K562 (cell line): ENCODE measurements around the gene MYRIP. TPM values are rescaled to one million over a fixed set of nuclear protein-coding genes. Genes with fewer than 3 reads are reported as not detected.

Source experiments
- ATAC-seq: fragments of 200-7000 bp; cut with Tn5 transposase; 3 replicates; pipeline ENCODE4 v1.9.1; 2020; ENCODE audit warnings: moderate library complexity
- BruUV-seq: library from RNA; stranded (reverse); fragments of 400-500 nt; replicated peaks from 2 replicates; lab custom pipeline; 2021; lab: Mats Ljungman, UMichigan
- CTCF ChIA-PET: fragments of 300-600 bp; formaldehyde crosslinking; extraction: SDS; loops from one replicate; lab custom pipeline; 2021; ENCODE audit warnings: low intra/inter-chr PET ratio; lab: Yijun Ruan, JAX
- POLR2A ChIA-PET: fragments of 300-600, 350-650 bp; sonication (Branson Sonifier 250); formaldehyde crosslinking; extraction: SDS; loops from one replicate; lab custom pipeline; 2021; ENCODE audit warnings: antibody characterized with exemption, inconsistent platforms; lab: Yijun Ruan, JAX
- DNase-seq, 4 experiments: peaks; one replicate each; pipeline versions ENCODE4 v3.0.0 to v3.0.0-alpha.2; 2011 to 2018; ENCODE audit warnings: low spot score in 3 of 4, mixed read lengths in 3 of 4; ENCODE audit errors: extremely low read depth in 1 of 4
- FAIRE-seq: peaks from 2 replicates; lab custom pipeline; 2011; peaks lifted over from hg19 to GRCh38; lab: Jason Lieb, UNC
- H2AFZ ChIP-seq: 2 replicates; pipeline ENCODE4 v1.6.0; 2011; ENCODE audit warnings: low read depth, low read length, control low read depth, inconsistent platforms
- H3K27ac ChIP-seq: fragments of 200-600 bp; 3 replicates; pipeline ENCODE4 v1.8.0; 2011; ENCODE audit warnings: low read depth, mild to moderate bottlenecking, control low read depth, inconsistent platforms, low read length, moderate library complexity, mixed read lengths; ENCODE audit errors: extremely low read depth
- H3K27me3 ChIP-seq, 2 experiments: fragments of 300-600 bp in 1 of 2; 2 replicates in 1 of 2; 3 replicates in 1 of 2; pipeline versions ENCODE4 v1.6.0 to v1.8.0; 2011; ENCODE audit warnings: inconsistent platforms in 2 of 2, low read length in 2 of 2, mild to moderate bottlenecking in 1 of 2, mixed read lengths in 1 of 2, moderate library complexity in 1 of 2; ENCODE audit not compliant: control insufficient read depth in 2 of 2, insufficient read depth in 2 of 2
- H3K36me3 ChIP-seq: fragments of 300-600 bp; 3 replicates; pipeline ENCODE4 v1.8.0; 2011; ENCODE audit warnings: mild to moderate bottlenecking, low read length, inconsistent platforms; ENCODE audit not compliant: control insufficient read depth, insufficient read depth
- H3K4me1 ChIP-seq, 2 experiments: fragments of 200-600 bp in 1 of 2; replicated peaks in 1 of 2; 2 replicates in 1 of 2; 3 replicates in 1 of 2; pipeline versions ENCODE4 v1.5.1 to v1.8.0; 2011; ENCODE audit warnings: inconsistent platforms in 2 of 2, low read length in 2 of 2, mild to moderate bottlenecking in 1 of 2, mixed read lengths in 1 of 2, moderate library complexity in 1 of 2; ENCODE audit not compliant: control insufficient read depth in 2 of 2, insufficient read depth in 2 of 2
- H3K4me2 ChIP-seq: 2 replicates; pipeline ENCODE4 v1.6.1; 2011; ENCODE audit warnings: low read length, control low read depth, inconsistent platforms, mixed read lengths; ENCODE audit not compliant: insufficient read depth
- H3K4me3 ChIP-seq: fragments of 200-600 bp; sonication (generic), shearing (Covaris generic); 2 replicates; pipeline ENCODE4 v1.5.1; 2016; ENCODE audit warnings: control low read depth, inconsistent platforms
- H3K79me2 ChIP-seq: fragments of 200-600 bp; 3 replicates; pipeline ENCODE4 v1.8.0; 2011; ENCODE audit warnings: low read length, inconsistent platforms; ENCODE audit not compliant: control insufficient read depth, insufficient read depth
- H3K9ac ChIP-seq, 2 experiments: 2 replicates each; pipeline versions ENCODE4 v1.6.0 to v1.6.1; 2011; ENCODE audit warnings: low read depth in 2 of 2, low read length in 2 of 2, control low read depth in 1 of 2, inconsistent platforms in 1 of 2, mild to moderate bottlenecking in 1 of 2, mixed read lengths in 1 of 2; ENCODE audit not compliant: insufficient read depth in 1 of 2
- H3K9me1 ChIP-seq: one replicate; pipeline ENCODE4 v1.6.0; 2011; ENCODE audit warnings: inconsistent platforms, mild to moderate bottlenecking, low read length, moderate library complexity; ENCODE audit not compliant: control insufficient read depth, insufficient read depth
- H3K9me3 ChIP-seq: replicated peaks from 2 replicates; pipeline ENCODE4 v1.5.1; 2011; ENCODE audit warnings: low read depth, low read length, inconsistent platforms; ENCODE audit not compliant: control insufficient read depth, insufficient read depth
- H4K20me1 ChIP-seq: replicated peaks from 2 replicates; pipeline ENCODE4 v1.6.1; 2011; ENCODE audit warnings: low read length, inconsistent platforms, mixed read lengths; ENCODE audit not compliant: control insufficient read depth, insufficient read depth
- CEBPB ChIP-seq: fragments of 450-650 bp; IDR thresholded peaks from 2 replicates; pipeline ENCODE4 v1.6.1; 2016; ENCODE audit warnings: missing genetic modification characterization, missing compliant biosample characterization
- CEBPG ChIP-seq, 3 experiments: fragments of 200-800 bp in 1 of 3; sonication (Bioruptor generic) in 1 of 3; sonication (generic) in 1 of 3; formaldehyde crosslinking in 1 of 3; IDR thresholded peaks in 2 of 3; conservative IDR thresholded peaks in 1 of 3; 2 replicates each; pipeline versions ENCODE4 v1.6.1 to v1.8.0; 2016 to 2022; ENCODE audit warnings: missing compliant biosample characterization in 2 of 3, missing genetic modification characterization in 2 of 3, mild to moderate bottlenecking in 1 of 3, missing genetic modification reagents in 1 of 3
- MAFF ChIP-seq: IDR thresholded peaks from 2 replicates; pipeline ENCODE4 v1.6.1; 2012; ENCODE audit warnings: low read length, improper control_type of control experiment
- ZNF133 ChIP-seq: fragments of 250-450 bp; sonication (Bioruptor Pico); IDR thresholded peaks from 2 replicates; pipeline ENCODE4 v1.4.0; 2020; ENCODE audit warnings: mild to moderate bottlenecking
- WGBS: fragments of 100-300 bp; shearing (Covaris generic); methylation state at CpG from one replicate; pipeline ENCODE4 v1.1.6; 2016; ENCODE audit warnings: low coverage, mixed read lengths; ENCODE audit not compliant: insufficient coverage; ENCODE audit errors: missing lambda C conversion rate; 5-methylcytosine and 5-hydroxymethylcytosine counted together
- in situ Hi-C: fragments of 300-500 bp; cut with MboI; formaldehyde crosslinking; loops from 4 replicates; pipeline ENCODE4 v1.15.0; 2018; ENCODE audit warnings: inconsistent platforms, mixed read lengths
- intact Hi-C: fragments of 100-400 bp; cut with micrococcal nuclease; formaldehyde crosslinking; loops from 2 replicates; pipeline ENCODE4 v1.14.2; 2022
- polyA plus RNA-seq, 8 experiments: library from polyadenylated mRNA; depleted of rRNA in 4 of 8; stranded (reverse) in 5 of 8; unstranded in 3 of 8; fragments of >200 nt; fragmentation: Nextera tagmentation in 2 of 8; fragmentation: Illumina TruSeq in 1 of 8; extraction: Ambion mirVana in 2 of 8; extraction: Trizol in 1 of 8; gene quantifications; 2 replicates each; pipeline versions ENCODE4 v1.2.1 to v1.2.3, GENCODE V29; 2011 to 2014; ENCODE audit warnings: inconsistent platforms in 1 of 8, missing spikeins in 1 of 8
- total RNA-seq, 7 experiments: library from RNA; depleted of rRNA in 6 of 7; stranded (reverse); fragments of >200 nt in 6 of 7; fragmentation: Illumina TruSeq in 2 of 7; extraction: Trizol in 2 of 7; gene quantifications; 2 replicates each; pipeline versions ENCODE4 v1.2.1 to v1.2.3, GENCODE V29; 2011 to 2021; ENCODE audit warnings: low replicate concordance in 1 of 7
- TF ChIP-seq, protein P1 (sequence below): fragments of 450-650 bp; IDR thresholded peaks from 2 replicates; pipeline ENCODE4 v1.6.1; 2016; ENCODE audit warnings: missing biosample characterization, missing genetic modification characterization

Gene MYRIP
- total and polyA plus RNA-seq, 9 of the 15 experiments (the other 6 are each of a cell fraction or from before 2014, with no cell fraction given), result 0.03 to 0.12 TPM; not detected in 7

DNA sequence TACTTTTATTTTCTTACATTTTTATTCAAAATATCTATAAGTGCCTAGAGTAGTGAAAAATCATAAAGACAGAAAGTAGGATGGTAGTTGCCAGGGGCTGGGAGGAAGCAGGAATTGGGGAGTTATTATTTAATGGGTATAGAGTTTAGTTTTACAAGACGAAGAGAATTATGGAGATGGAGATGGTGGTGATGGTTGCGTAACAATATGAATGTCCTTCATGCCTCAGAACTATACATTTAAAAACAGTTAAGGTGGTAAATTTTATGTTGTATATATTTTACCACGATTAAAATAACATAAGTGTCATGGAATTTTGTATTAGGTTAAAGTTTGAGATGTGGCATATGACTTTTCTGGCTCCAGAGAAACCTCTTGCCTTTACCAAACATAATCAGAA, 171.4 kb downstream of the MYRIP start:
- TF ChIP-seq, protein P1, sequence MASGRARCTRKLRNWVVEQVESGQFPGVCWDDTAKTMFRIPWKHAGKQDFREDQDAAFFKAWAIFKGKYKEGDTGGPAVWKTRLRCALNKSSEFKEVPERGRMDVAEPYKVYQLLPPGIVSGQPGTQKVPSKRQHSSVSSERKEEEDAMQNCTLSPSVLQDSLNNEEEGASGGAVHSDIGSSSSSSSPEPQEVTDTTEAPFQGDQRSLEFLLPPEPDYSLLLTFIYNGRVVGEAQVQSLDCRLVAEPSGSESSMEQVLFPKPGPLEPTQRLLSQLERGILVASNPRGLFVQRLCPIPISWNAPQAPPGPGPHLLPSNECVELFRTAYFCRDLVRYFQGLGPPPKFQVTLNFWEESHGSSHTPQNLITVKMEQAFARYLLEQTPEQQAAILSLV (tag), result 0 out of 2 replicates have a peak, but pooled peaks have one; percentile 13
- TF ChIP-seq MAFF (no peak), CEBPG (CRISPR knock-in tag; IDR thresholded peaks at IDR 0.05) (no peak), CEBPG (tag; conservative IDR thresholded peaks at IDR 0.05 in 1 of 2, IDR thresholded peaks at IDR 0.05 in 1 of 2) (peak in 1 of 2 experiments; percentile 70; a peak in 2 of 4 replicates), ZNF133 (CRISPR knock-in tag) (no peak), CEBPB (tag) (peak; percentile 52)
- TF ChIP-seq, all 486 proteins: peak for 3
- Histone ChIP-seq H3K27me3 (no peaks in the 10 kb centered on the region), H2AFZ (no peak overlapping the region), H4K20me1 (no peaks in the 10 kb centered on the region), H3K79me2 (no peaks in the 10 kb centered on the region), H3K4me3 (no peak overlapping the region), H3K27ac (no peak overlapping the region), H3K36me3 (no peaks in the 10 kb centered on the region), H3K9me1 (no peaks in the 10 kb centered on the region), H3K9ac (no peak overlapping the region), H3K9me3 (no peaks in the 10 kb centered on the region), H3K4me1 (no peaks in the 10 kb centered on the region), H3K4me2 (no peak overlapping the region)
- intact Hi-C loops, result no loop called here
- in situ Hi-C loops, result no loop called here
- ChIA-PET POLR2A (no interaction called here), CTCF (no interaction called here)
- DNase-seq, result no peak
- no TSS peak for BruUV-seq
- ATAC-seq, result no peak
- 6% methylated on average over 3 of the region's 3 CpGs for WGBS
- no peak for FAIRE-seq
